ENCODE data around the gene ZNRF2. TPM values are rescaled to one million over a fixed set of nuclear protein-coding genes. Genes with fewer than 3 reads are reported as not detected.
"Not testable (repeated sequence)": the region's sequence is repeated elsewhere in the genome, so short reads cannot be mapped to it uniquely, and the experiment has no call there.

The ZNRF2 gene
- total and polyA plus RNA-seq, 2 of the 4 experiments (the other 2 are of a cell fraction), result 0.31 to 0.54 TPM

DNA sequence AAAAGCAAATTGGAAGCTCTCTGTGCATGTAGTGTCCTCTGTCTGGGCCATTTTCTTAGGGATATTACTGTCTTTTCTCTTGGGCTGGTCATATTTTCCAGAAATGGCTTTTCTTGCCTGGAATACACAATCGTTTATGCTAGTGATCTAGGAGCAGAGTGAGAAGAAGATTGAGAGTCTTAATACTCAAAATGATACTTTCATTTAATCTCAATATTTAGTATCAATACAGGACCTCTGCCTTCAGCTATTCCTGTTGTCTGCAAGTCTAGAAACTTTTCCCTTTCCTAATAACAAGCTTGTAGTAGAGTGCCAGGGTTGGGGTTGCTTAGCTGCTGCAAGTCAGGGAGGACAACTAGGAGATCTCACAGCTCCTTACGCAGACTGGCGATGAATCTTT, 14.0 kb downstream of the ZNRF2 start:
- no CpG with 5 or more reads among the region's 3 CpGs for WGBS, 2 experiments (ENCODE audit: extremely low coverage in 2 of 2, insufficient read length in 1 of 2)
- dilution Hi-C loops (cut with HindIII; ENCODE audit: low sequenced_read_pairs, unreplicated experiment); H2AK9ac ChIP-seq (replicated peaks; ENCODE audit: low read depth, low read length, poor library complexity); H3K9ac ChIP-seq (ENCODE audit: low read depth, low read length); H3K4me3 ChIP-seq (ENCODE audit: insufficient read depth, low read depth, low read length); H2BK20ac ChIP-seq (ENCODE audit: low read depth, low read length); DNase-seq; BruUV-seq (replicated peaks); H3K27ac ChIP-seq (ENCODE audit: insufficient read depth, low read length); H2BK120ac ChIP-seq (ENCODE audit: low read depth, low read length); H4K8ac ChIP-seq (ENCODE audit: low read depth in 2 of 2, low read length in 2 of 2); H3K18ac ChIP-seq (ENCODE audit: low read depth, low read length); H4K5ac ChIP-seq (ENCODE audit: low read depth, low read length); H2BK15ac ChIP-seq (ENCODE audit: low read depth, low read length); H3K23ac ChIP-seq (ENCODE audit: low read depth, low read length); H3K9me3 ChIP-seq (ENCODE audit: control insufficient read depth, insufficient read depth, low read length); H3K4me1 ChIP-seq (ENCODE audit: control insufficient read depth, insufficient read depth, low read length); H3K36me3 ChIP-seq (ENCODE audit: control insufficient read depth, insufficient read depth, low read length); H2BK5ac ChIP-seq (ENCODE audit: low read depth, low read length, poor library complexity, severe bottlenecking); in situ Hi-C loops (cut with MboI; ENCODE audit: low sequenced_read_pairs); H3K4me2 ChIP-seq (ENCODE audit: low read depth, low read length); POLR2A ChIA-PET (ENCODE audit: unreplicated experiment); H4K20me1 ChIP-seq (ENCODE audit: insufficient read depth, low read length); H3K56ac ChIP-seq (ENCODE audit: extremely low read depth, insufficient read depth, low read length); H3K4ac ChIP-seq (ENCODE audit: low read depth, low read length); H3K79me1 ChIP-seq (ENCODE audit: low read depth in 1 of 2, low read length in 2 of 2); H3K14ac ChIP-seq (replicated peaks; ENCODE audit: low read depth, low read length); H2AFZ ChIP-seq (replicated peaks; ENCODE audit: low read length, poor library complexity); H4K91ac ChIP-seq (ENCODE audit: insufficient read depth, low read depth, low read length); H3K27me3 ChIP-seq (ENCODE audit: control insufficient read depth, insufficient read depth, low read length); intact Hi-C loops (cut with micrococcal nuclease); ATAC-seq (ENCODE audit: low read depth); H3K9me1 ChIP-seq (ENCODE audit: insufficient read depth, low read length); H2AK5ac ChIP-seq (ENCODE audit: low read depth, low read length): not testable (repeated sequence)
- CTCF ChIA-PET, result interaction anchor here (0.6 kb wide), 1 partner anchor 213 kb away, joined by 3 read pairs; no protein-coding TSS in a partner anchor

Measured in IMR-90 (cell line).